Stimulated activated effector memory CD8-positive, alpha-beta T cell treated with anti-CD3 and anti-CD28 coated beads, Interleukin-12 subunit alpha, Interleukin-12 subunit beta, amount 100 ng/mL, for 72 hours (primary cell): Measurements from ENCODE around the gene RAB4A.

ENCODE experiments used
- ATAC-seq: fragments of 150-1000 bp; cut with Tn5 transposase; 2 replicates; pipeline ENCODE4 v1.10.0; 2021
- DNase-seq, 2 donors: peaks; one replicate each; pipeline ENCODE4 v3.0.0; 2021 to 2022; ENCODE audit warnings: low spot score in 2 of 2
- H3K27ac Mint-ChIP-seq: one replicate; pipeline ENCODE4 v1.8.0; 2022; ENCODE audit warnings: mild to moderate bottlenecking, mixed read lengths
- H3K36me3 Mint-ChIP-seq: one replicate; pipeline ENCODE4 v1.8.0; 2022; ENCODE audit warnings: mild to moderate bottlenecking, mixed read lengths
- H3K4me1 Mint-ChIP-seq: one replicate; pipeline ENCODE4 v1.8.0; 2022; ENCODE audit warnings: mixed read lengths
- H3K4me3 Mint-ChIP-seq: one replicate; pipeline ENCODE4 v1.8.0; 2022; ENCODE audit warnings: mild to moderate bottlenecking, mixed read lengths
- H3K9me3 Mint-ChIP-seq: one replicate; pipeline ENCODE4 v1.8.0; 2022; ENCODE audit warnings: mixed read lengths

Gene RAB4A, protein sequence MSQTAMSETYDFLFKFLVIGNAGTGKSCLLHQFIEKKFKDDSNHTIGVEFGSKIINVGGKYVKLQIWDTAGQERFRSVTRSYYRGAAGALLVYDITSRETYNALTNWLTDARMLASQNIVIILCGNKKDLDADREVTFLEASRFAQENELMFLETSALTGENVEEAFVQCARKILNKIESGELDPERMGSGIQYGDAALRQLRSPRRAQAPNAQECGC

GRCh38 chr1:229270547-229271447 lies at the start of gene RAB4A:
RAB4A (plus strand) TSS chr1:229271111; CDS start chr1:229271340, 229 bp downstream.
- H3K27ac Mint-ChIP-seq = peak within 1 kb of the TSS; percentile 91
- H3K36me3 Mint-ChIP-seq = no peaks in the 10 kb centered on the region
- peak; percentile 89 for ATAC-seq
- DNase-seq = peak; percentile 76 to 91
- peaks cover 36% of the 10 kb centered on the region for H3K4me1 Mint-ChIP-seq
- H3K4me3 Mint-ChIP-seq = peak within 1 kb of the TSS; percentile 89
- peaks cover 2% of the 10 kb centered on the region for H3K9me3 Mint-ChIP-seq

- no peak overlapping the region for H3K4me3 Mint-ChIP-seq
- H3K4me1 Mint-ChIP-seq = no peaks in the 10 kb centered on the region
- no peak for ATAC-seq
- H3K9me3 Mint-ChIP-seq = no peaks in the 10 kb centered on the region
- no peak overlapping the region for H3K27ac Mint-ChIP-seq
- no peak for DNase-seq
- H3K36me3 Mint-ChIP-seq = no peaks in the 10 kb centered on the region
Observed at GRCh38 chr1:229222081-229222480, 48.8 kb upstream of the RAB4A start.

DNA sequence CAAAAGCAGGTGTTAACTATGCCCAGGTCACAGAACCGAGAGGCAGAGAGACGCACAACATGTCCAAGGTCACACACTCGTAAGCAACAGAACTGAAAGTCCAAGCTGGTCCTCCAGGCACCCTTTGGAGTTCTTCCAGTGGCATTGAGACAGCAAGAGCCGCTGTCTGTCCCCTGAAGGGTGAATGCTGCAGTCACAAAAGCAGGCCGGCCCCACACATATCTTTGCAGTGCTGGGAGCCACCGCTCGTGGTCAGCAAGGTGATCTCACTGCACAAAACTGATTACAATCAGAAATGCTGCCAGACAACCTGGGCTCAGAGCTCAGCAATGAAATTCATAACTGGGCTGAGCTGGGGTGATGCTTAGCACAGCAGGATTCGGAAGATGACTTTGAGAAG lies 47.4 kb upstream of the RAB4A start:
- no peak for DNase-seq
- H3K4me3 Mint-ChIP-seq = no peak overlapping the region
- no peak overlapping the region for H3K27ac Mint-ChIP-seq
- H3K9me3 Mint-ChIP-seq = no peaks in the 10 kb centered on the region
- peaks cover 7% of the 10 kb centered on the region for H3K4me1 Mint-ChIP-seq
- H3K36me3 Mint-ChIP-seq = no peaks in the 10 kb centered on the region
- ATAC-seq = no peak

- ATAC-seq = no peak
- no peaks in the 10 kb centered on the region for H3K9me3 Mint-ChIP-seq
- H3K4me3 Mint-ChIP-seq = no peak overlapping the region
- peaks cover 7% of the 10 kb centered on the region for H3K4me1 Mint-ChIP-seq
- H3K27ac Mint-ChIP-seq = no peak overlapping the region
- H3K36me3 Mint-ChIP-seq = no peaks in the 10 kb centered on the region
- DNase-seq = no peak
Observed at GRCh38 chr1:229224308-229224707, 46.6 kb upstream of the RAB4A start.

- no peaks in the 10 kb centered on the region for H3K36me3 Mint-ChIP-seq
- DNase-seq (no peak), ATAC-seq (no peak)
- no peaks in the 10 kb centered on the region for H3K9me3 Mint-ChIP-seq
- H3K27ac Mint-ChIP-seq = no peak overlapping the region
- H3K4me1 Mint-ChIP-seq = peaks cover 7% of the 10 kb centered on the region
- no peak overlapping the region for H3K4me3 Mint-ChIP-seq
Observed at GRCh38 chr1:229225331-229225782, 45.6 kb upstream of the RAB4A start.

DNA sequence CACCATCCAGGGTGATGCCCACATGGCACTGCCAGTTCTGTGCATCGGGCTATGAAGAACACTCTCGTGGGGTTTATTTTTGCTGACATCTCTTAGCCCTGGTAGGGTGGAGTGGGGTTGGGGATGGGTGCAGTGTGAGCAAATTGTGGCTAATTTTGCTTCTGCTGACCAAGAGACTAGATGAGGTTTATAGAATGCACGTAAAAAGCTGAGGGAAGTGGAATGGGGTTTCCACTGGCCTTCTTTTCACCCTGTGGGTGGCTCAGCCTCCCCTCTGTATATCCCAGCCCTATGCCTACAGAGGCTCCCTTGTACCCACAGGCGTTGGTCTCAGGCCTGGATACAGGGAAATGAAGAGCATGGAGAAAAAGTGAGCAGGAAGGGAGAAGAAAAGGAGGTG lies 44.1 kb upstream of the RAB4A start:
- no peak overlapping the region for H3K4me3 Mint-ChIP-seq
- no peaks in the 10 kb centered on the region for H3K36me3 Mint-ChIP-seq
- H3K27ac Mint-ChIP-seq = no peak overlapping the region
- H3K4me1 Mint-ChIP-seq = peaks cover 7% of the 10 kb centered on the region
- H3K9me3 Mint-ChIP-seq = no peaks in the 10 kb centered on the region
- no peak for ATAC-seq
- DNase-seq = no peak

- ATAC-seq (peak; percentile 79), DNase-seq (peak; percentile 80 to 86)
- Mint-ChIP-seq H3K4me1 (peaks cover 7% of the 10 kb centered on the region), H3K9me3 (no peaks in the 10 kb centered on the region), H3K36me3 (no peaks in the 10 kb centered on the region), H3K4me3 (no peak overlapping the region), H3K27ac (no peak overlapping the region)
Observed at GRCh38 chr1:229227298-229227919, 43.5 kb upstream of the RAB4A start.

DNA sequence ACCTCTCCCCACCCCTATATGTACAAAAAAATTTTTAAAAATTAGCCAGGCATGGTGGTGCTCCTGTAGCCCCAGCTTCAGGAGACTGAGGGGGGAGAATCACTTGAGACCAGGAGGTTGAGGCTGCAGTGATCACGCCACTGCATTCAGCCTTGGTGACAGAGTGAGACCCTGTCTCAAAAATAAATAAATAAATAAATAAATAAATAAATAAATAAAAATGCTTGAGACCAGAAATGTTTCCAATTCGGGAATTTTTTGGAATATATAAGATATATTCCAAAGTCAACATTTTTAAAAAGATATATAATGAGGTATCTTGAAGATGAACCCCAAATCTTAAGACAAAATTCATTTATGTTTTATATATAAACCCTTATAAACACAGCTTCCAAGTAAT lies 42.4 kb upstream of the RAB4A start:
- Mint-ChIP-seq H3K27ac (no peak overlapping the region), H3K4me1 (peaks cover 7% of the 10 kb centered on the region), H3K4me3 (no peak overlapping the region), H3K36me3 (no peaks in the 10 kb centered on the region), H3K9me3 (no peaks in the 10 kb centered on the region)
- DNase-seq = no peak
- no peak for ATAC-seq

DNA sequence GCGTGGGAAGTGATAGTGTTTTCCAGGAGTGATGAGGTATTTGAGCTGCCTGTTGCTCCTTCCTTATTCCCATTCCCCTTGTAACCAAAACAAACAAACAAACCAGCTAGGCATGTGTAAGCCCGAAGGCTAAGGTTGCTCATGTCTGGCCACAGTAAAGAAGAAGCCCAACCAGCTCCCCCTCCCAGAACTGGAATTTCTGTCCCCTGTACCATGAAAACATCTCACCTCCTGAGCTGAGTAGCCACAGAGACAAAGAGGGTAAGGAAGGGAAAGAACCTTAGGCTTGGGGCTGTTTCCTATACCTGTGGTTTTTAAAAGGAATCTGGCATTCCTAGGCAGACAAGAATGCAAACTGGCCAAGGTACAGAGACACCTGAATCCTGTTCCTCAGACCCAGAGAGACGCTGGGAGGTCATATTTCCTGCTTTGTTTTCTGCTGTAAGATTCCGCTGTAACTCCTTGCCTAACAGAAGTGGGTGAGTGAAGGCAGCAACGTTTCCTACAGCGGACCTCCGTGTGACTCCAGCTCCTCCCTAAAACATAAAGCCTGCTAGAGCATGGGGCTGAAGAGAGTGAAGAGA lies 41.7 kb upstream of the RAB4A start:
- DNase-seq (no peak), ATAC-seq (no peak)
- H3K4me1 Mint-ChIP-seq = peaks cover 7% of the 10 kb centered on the region
- no peak overlapping the region for H3K27ac Mint-ChIP-seq
- H3K36me3 Mint-ChIP-seq = no peaks in the 10 kb centered on the region
- H3K4me3 Mint-ChIP-seq = no peak overlapping the region
- no peaks in the 10 kb centered on the region for H3K9me3 Mint-ChIP-seq

GRCh38 chr1:229229721-229230139 lies 41.2 kb upstream of the RAB4A start:
- no peak for DNase-seq
- ATAC-seq = no peak
- H3K27ac Mint-ChIP-seq = no peak overlapping the region
- no peak overlapping the region for H3K4me3 Mint-ChIP-seq
- peaks cover 7% of the 10 kb centered on the region for H3K4me1 Mint-ChIP-seq
- H3K9me3 Mint-ChIP-seq = no peaks in the 10 kb centered on the region
- H3K36me3 Mint-ChIP-seq = no peaks in the 10 kb centered on the region

DNA sequence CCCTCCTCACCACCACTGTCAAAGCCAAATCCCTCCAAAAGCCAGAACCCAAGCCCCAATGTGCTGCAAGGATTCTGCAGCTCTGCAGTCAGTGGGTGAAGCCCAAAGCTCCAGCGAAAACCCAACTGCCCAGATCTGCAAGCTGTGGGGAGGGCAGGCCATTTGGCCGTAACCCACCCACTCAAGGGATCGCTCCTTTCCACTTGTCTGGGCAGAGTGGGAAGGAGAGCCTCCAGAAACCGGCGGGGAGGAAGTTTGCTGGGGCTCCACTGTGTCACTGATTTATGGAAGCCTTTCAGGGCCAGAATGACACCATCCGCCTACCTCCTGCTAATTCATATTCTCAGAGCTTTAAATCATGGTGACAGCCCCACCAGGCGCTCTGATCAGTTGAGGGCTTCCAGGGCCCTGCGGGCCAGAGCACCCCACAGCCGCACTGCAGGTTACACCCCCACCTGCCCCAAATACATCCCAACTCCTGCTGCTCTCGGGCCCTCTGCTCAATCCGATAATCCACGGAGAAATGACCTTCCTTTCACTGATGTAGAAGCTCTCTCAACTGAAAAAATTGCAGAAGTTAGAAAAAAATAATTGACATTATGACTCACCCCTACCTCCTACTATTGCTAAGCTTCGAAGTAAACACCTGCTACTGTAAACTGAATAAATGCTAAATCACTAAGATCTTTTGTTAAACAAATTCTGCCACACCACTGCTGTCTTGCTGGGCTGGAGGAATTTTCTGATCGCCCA lies 40.6 kb upstream of the RAB4A start:
- ATAC-seq = no peak
- H3K9me3 Mint-ChIP-seq = no peaks in the 10 kb centered on the region
- no peak overlapping the region for H3K4me3 Mint-ChIP-seq
- H3K36me3 Mint-ChIP-seq = no peaks in the 10 kb centered on the region
- no peak for DNase-seq
- H3K27ac Mint-ChIP-seq = no peak overlapping the region
- peaks cover 7% of the 10 kb centered on the region for H3K4me1 Mint-ChIP-seq

- ATAC-seq (no peak), DNase-seq (no peak)
- H3K9me3 Mint-ChIP-seq = no peaks in the 10 kb centered on the region
- no peak overlapping the region for H3K4me3 Mint-ChIP-seq
- H3K36me3 Mint-ChIP-seq = no peaks in the 10 kb centered on the region
- no peak overlapping the region for H3K27ac Mint-ChIP-seq
- peaks cover 7% of the 10 kb centered on the region for H3K4me1 Mint-ChIP-seq
Observed at GRCh38 chr1:229230893-229231753, 39.8 kb upstream of the RAB4A start.

DNA sequence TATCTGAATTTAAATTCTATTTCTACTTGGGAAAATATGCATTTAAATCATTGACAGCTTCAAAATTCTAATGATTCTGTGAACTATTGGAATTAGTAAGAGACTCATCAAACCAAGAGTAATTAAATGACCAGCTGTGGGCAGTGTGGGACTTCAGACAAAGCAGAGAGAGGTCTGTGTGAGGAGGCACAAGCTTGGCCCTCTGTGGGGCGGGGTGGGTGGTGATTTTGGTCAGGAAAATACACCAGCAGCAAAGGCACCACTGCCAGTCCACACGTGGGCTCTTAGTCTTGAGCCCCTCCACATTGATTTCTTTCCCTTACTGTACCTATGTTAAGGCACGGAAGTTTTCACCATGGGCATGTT lies 39.2 kb upstream of the RAB4A start:
- no peaks in the 10 kb centered on the region for H3K9me3 Mint-ChIP-seq
- DNase-seq (no peak), ATAC-seq (no peak)
- H3K4me1 Mint-ChIP-seq = peaks cover 7% of the 10 kb centered on the region
- H3K4me3 Mint-ChIP-seq = no peak overlapping the region
- H3K27ac Mint-ChIP-seq = no peak overlapping the region
- H3K36me3 Mint-ChIP-seq = no peaks in the 10 kb centered on the region

GRCh38 chr1:229234870-229235472 lies 35.9 kb upstream of the RAB4A start:
- H3K9me3 Mint-ChIP-seq = no peaks in the 10 kb centered on the region
- no peak for DNase-seq
- H3K4me3 Mint-ChIP-seq = no peak overlapping the region
- no peaks in the 10 kb centered on the region for H3K36me3 Mint-ChIP-seq
- ATAC-seq = no peak
- H3K27ac Mint-ChIP-seq = no peak overlapping the region
- H3K4me1 Mint-ChIP-seq = no peaks in the 10 kb centered on the region
